Loucy (cell line): ENCODE measurements around the gene AURKAIP1.

ENCODE experiments used
- EZH2phosphoT487 ChIP-seq: fragments of 200-600 bp; IDR thresholded peaks from 2 replicates; pipeline ENCODE4 v1.6.1; 2018; ENCODE audit warnings: antibody characterized with exemption, mild to moderate bottlenecking, moderate library complexity, borderline replicate concordance
- TF ChIP-seq, protein P1 (sequence below): fragments of 200-600 bp; sonication (generic); conservative IDR thresholded peaks from 2 replicates; pipeline ENCODE4 v1.5.1; 2014; ENCODE audit warnings: mild to moderate bottlenecking, antibody characterized with exemption, low read length

DNA sequence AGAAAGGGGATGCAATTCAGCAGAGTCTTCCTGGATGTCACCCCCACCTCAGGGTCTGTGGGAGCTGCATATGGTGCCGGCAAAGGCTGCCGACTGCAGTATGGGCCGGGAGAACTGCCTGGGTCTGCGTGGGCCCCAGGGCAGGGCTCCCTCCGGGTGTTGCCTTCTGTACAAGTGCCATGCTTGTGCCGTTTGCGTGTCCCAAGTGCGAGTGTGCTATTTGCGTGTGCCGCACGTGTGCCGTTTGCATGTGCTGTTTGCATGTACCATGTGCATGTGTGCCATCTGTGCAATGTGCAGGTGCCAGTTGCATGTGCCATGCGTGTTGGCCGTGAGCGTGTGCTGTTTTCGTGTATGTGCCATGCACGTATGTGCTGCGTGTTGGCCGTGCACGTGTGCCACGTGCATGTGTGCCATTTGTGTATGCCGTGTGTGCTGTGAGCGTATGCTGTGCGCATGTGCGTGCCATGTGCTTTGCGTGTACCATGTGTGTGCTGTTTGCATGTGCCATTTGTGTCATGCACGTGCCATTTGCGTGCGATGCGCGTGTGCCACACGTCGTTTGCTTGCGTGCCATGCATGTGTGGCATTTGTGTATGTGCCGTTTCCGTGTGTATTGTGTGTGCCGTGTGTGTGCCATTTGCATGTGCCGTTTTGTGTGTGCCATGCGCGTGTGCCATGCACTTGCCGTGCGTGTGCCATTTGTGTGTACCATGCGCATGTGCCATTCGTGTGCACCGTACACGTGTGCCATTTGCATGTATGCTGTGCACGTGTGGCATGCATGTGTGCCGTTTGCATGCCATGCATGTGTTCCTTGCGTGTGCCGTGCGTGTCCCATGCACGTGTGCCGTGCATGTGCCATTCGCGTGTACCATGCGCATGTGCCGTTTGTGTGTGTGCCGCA lies 45.5 kb downstream of the AURKAIP1 start:
- TF ChIP-seq, protein P1, sequence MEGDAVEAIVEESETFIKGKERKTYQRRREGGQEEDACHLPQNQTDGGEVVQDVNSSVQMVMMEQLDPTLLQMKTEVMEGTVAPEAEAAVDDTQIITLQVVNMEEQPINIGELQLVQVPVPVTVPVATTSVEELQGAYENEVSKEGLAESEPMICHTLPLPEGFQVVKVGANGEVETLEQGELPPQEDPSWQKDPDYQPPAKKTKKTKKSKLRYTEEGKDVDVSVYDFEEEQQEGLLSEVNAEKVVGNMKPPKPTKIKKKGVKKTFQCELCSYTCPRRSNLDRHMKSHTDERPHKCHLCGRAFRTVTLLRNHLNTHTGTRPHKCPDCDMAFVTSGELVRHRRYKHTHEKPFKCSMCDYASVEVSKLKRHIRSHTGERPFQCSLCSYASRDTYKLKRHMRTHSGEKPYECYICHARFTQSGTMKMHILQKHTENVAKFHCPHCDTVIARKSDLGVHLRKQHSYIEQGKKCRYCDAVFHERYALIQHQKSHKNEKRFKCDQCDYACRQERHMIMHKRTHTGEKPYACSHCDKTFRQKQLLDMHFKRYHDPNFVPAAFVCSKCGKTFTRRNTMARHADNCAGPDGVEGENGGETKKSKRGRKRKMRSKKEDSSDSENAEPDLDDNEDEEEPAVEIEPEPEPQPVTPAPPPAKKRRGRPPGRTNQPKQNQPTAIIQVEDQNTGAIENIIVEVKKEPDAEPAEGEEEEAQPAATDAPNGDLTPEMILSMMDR: no peak
- TF ChIP-seq EZH2phosphoT487: no peak
